PC-9 (cell line): ENCODE data around the gene VIM.

Experiments used
- EZH2 ChIP-seq: fragments of 200-600 bp; sonication (generic); IDR thresholded peaks from 2 replicates; pipeline ENCODE4 v1.8.0; 2017; ENCODE audit warnings: antibody characterized with exemption, low read depth
- TF ChIP-seq, protein P1 (sequence below): fragments of 200-600 bp; sonication (generic); conservative IDR thresholded peaks from 2 replicates; pipeline ENCODE4 v1.6.1; 2017; ENCODE audit warnings: mixed run types, antibody characterized with exemption, mild to moderate bottlenecking, moderate library complexity

GRCh38 chr10:17220652-17221100 is 7.4 kb upstream of the VIM start:
- TF ChIP-seq, protein P1, sequence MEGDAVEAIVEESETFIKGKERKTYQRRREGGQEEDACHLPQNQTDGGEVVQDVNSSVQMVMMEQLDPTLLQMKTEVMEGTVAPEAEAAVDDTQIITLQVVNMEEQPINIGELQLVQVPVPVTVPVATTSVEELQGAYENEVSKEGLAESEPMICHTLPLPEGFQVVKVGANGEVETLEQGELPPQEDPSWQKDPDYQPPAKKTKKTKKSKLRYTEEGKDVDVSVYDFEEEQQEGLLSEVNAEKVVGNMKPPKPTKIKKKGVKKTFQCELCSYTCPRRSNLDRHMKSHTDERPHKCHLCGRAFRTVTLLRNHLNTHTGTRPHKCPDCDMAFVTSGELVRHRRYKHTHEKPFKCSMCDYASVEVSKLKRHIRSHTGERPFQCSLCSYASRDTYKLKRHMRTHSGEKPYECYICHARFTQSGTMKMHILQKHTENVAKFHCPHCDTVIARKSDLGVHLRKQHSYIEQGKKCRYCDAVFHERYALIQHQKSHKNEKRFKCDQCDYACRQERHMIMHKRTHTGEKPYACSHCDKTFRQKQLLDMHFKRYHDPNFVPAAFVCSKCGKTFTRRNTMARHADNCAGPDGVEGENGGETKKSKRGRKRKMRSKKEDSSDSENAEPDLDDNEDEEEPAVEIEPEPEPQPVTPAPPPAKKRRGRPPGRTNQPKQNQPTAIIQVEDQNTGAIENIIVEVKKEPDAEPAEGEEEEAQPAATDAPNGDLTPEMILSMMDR, result no peak
- TF ChIP-seq EZH2, result no peak
